Measurements from ENCODE around the gene RPL36AL.
"Not testable (repeated sequence)": the region's sequence is repeated elsewhere in the genome, so short reads cannot be mapped to it uniquely, and the experiment has no call there.

Gene RPL36AL

DNA sequence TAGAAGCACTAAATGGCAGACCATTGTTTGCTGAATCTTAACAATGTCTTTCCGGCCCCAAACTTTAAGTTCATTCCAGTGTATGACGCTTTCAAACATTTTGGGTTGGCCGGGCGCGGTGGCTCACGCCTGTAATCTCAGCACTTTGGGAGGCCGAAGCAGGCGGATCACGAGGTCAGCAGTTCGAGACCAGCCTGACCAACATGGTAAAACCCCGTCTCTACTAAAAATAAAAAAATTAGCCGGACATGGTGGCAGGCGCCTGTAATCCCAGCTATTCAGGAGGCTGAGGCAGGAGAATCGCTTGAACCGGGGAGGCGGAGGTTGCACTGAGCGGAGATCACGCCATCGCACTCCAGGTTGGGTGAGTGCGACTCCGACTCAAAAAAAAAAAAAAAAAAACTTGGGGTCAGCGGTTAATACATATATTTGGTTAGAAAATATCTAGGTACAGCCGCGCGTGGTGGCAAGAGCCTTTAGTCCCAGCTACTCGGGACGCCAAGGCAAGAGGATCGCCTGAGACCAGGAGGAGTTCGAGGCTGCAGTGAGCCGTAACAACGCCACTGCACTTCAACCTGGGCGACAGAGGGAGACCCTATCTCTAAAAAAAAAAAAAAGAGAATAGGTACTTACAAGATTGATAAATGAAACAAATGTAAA, 35.3 kb downstream of the RPL36AL start:
- DNase-seq; intact Hi-C loops (cut with DNase I): not testable (repeated sequence)

DNA sequence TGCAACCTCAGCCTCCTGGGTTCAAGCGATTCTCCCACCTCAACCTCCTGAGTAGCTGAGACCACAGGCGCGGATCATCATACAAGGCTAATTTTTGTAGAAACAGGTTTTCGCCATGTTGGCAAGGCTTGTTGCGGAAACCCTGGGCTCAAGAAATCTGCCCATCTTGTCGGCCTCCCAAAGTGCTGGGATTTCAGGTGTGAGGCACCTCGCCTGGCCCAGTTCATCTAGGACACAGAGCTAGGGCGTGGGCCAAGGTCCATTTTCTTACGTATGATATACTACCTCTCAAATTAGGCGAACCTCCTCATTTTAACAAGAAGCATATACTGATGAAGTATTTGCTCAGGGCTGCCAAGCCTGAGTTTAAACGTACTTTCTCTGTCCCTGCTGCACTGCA, 36.4 kb downstream of the RPL36AL start:
- intact Hi-C loops (cut with DNase I): no loop called here
- no peak for DNase-seq

DNA sequence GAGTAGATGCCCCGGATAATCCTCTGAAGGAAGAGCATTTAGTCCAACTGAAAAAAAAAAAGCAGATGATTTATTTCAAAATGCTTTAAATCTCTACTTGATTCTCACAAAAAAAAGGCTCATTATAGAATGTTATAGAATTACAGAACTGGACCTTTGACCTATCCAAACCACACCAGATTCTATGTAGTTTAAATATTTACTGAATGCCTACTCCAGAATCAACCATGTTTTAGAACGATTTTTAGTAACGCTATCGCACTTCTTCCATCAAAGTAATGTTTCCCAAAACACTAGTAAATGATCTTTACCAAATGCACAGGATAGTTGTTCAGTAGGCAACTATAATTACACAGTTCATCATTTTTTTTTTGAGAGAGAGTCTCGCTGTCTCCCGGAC, 36.8 kb downstream of the RPL36AL start:
- DNase-seq: no peak
- intact Hi-C loops (cut with DNase I): no loop called here

DNA sequence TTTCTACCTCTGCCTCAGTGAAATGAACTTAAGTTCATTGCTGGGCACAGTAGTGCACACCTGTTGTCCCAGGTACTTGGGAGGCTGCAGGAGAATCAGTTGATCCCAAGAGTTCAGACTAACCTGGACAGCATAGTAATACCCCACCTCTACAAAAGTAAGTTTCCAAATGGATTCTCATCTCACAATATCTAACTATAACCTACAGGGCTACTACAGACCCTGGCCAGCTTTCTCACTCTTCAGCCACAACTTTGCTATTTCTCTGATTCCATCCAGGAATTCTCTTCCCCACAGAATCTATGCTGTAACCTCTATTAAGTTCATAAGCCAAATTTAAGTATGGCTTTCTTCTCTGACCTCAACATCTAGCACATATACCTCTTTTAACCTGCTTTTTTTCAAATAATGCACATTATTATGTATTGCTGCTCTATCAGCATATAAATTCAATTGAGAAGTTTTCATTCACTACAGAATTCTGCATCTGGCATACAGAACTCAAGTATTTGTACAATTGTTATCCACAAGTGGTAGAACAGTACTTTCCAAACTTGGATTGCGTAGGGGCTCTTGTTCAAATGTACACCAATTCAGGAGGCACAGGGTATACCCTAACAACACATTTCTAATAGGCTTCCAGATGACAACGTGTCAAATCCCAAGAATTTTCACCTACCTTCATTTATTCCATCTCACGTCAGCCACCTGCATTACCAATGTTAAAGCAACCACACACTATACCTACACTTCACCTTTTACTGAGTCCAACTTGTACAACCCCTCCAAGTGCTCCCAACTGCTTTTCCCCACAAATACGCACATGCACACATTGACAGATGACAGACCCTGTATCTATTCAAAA, 38.1 kb downstream of the RPL36AL start:
- intact Hi-C loops (cut with DNase I): no loop called here
- DNase-seq: no peak

DNA sequence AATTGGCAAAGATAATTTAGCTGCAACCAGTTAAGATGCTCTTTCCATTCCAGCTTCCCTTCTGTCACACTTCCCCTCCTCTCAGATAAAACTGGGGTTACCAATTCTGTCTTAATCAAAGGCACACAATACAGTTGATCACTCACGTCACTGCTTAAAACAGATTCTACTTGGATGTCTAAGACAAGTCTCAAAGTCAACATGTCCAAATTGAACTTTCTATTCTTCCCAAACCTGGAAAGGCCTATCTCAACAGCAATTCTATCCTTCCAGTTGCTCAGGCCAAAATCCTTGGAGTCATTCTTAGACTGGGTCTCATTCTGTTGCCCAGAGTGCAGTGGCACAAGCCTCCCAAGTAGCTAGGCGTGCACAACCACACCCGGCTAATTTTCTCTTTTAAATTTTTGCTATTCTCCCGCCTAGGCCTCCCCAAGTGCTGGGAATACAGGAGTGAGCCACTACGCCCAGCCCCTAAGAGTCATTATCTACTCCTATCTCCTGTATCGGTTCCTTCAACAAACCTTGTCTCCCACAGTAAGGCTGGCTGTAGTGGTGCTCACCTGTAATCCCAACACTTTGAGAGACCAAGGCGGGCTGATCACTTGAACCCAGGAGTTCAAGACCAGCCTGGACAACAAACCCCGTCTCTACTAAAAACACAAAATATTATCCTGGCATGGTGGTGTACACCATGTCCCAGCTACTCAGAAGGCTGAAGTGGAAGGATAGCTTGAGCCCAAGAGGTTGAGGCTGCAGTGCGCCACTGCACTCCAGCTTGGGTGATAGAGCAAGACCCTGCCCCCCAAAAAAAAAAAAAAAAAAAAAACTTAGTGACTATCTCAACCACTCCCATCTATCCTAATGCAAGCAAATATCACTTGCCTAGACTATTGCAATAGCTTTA, 39.0 kb downstream of the RPL36AL start:
- intact Hi-C loops (cut with DNase I): no loop called here
- no peak for DNase-seq

DNA sequence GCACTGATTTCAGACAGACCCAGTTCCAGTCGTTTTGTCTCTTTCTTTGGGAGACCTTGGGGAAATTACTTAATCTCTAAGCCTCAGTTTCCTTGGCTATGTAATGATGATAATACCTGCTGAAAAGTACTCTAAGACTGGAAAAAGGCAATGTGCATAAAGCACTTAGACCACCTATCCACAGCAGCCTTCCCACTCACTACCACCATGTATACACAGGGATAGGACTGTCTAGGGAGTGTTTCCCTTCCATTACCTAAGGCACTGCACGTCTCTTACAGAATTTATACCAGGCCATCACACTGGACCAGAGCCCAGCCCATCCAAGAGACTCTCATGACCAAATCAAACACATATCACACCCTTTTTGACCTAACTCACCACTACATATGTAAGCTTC, 40.6 kb downstream of the RPL36AL start:
- no peak for DNase-seq
- intact Hi-C loops (cut with DNase I): no loop called here

DNA sequence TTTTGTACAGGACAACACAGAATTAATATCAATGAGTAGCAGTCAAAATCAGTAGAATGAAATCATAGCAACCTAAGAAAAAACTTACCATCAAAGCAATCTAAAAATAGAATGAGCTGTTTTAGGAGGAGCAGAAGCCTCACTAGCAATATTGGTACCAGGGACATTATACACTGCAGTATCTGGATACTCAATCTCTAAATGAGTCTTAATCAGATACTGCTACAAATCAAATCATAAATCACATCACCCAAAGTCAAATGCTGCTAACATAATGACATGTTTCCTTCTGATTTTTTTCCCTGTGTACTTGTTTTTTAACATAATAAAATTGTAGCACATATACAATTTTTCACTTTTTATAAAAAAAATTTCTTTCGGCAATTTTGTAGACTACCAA, 42.3 kb downstream of the RPL36AL start:
- DNase-seq: no peak
- intact Hi-C loops (cut with DNase I): no loop called here

DNA sequence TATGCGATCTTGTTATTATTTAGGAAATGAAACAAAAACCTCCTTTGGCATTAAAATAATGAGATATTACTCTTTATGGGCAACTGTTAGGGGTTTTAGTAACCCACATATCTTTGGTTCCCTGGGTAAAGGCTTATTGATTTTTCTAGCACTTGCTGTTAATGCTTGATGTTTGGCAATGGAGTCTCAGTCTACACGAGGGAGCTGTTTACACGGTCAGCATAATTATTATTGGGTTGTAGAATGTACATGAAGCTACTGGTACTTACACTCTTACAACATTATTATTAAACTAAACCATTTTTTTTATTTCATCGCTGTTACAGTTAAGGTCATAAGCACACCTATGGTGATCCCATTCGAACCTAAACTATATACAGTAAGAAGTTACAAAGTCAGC, 46.4 kb downstream of the RPL36AL start:
- intact Hi-C loops (cut with DNase I): no loop called here
- no peak for DNase-seq

DNA sequence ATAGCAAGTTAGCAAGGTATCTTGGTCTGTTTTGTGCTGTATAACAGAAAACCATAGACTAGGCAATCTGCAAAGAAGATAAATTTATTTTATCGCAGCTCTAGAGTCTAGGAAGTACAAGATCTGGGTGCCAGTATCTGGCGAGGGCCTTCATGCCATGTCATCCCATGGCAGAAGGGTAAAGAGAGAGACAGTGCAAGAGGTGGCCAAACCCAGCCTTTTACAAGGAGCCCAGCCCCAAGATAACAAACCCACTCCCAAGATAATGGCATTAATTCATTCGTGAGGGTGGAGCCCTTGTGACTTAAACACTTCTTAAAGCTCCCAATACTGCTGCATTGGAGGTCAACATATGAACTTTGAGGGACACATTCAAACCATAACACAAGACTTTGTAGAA, 51.1 kb downstream of the RPL36AL start:
- no peak for DNase-seq
- intact Hi-C loops (cut with DNase I): no loop called here

All from head of caudate nucleus (tissue), 42 donors.